IMR-90 (cell line): ENCODE data around the gene ISLR2. TPM values are rescaled to one million over a fixed set of nuclear protein-coding genes. Genes with fewer than 3 reads are reported as not detected.

Experiments used
- ATAC-seq: fragments of 200-7000 bp; cut with Tn5 transposase; 2 replicates; pipeline ENCODE4 v1.9.1; 2020; ENCODE audit warnings: low read depth, mild to moderate bottlenecking, moderate library complexity
- Bru-seq: library from RNA; stranded (reverse); fragments of 400-500 nt; gene quantifications from one replicate; lab custom pipeline; 2021; lab: Mats Ljungman, UMichigan
- BruChase-seq, 2 experiments: library from RNA; stranded (reverse); fragments of 400-500 nt; gene quantifications; one replicate each; lab custom pipeline; 2021; lab: Mats Ljungman, UMichigan
- BruUV-seq: library from RNA; stranded (reverse); fragments of 400-500 nt; replicated peaks from 2 replicates; lab custom pipeline; 2021; lab: Mats Ljungman, UMichigan
- CTCF ChIA-PET: fragments of 300-600 bp; formaldehyde crosslinking; extraction: SDS; loops from one replicate; lab custom pipeline; 2021; ENCODE audit warnings: antibody characterized with exemption; lab: Yijun Ruan, JAX
- POLR2A ChIA-PET: fragments of 300-600 bp; sonication (Branson Sonifier 250); formaldehyde crosslinking; loops from one replicate; lab custom pipeline; 2022; ENCODE audit warnings: antibody characterized with exemption; ENCODE audit not compliant: unreplicated experiment; lab: Charles Lee
- DNase-seq: peaks from one replicate; pipeline ENCODE4 v3.0.0; 2013
- H2AFZ ChIP-seq: replicated peaks from 2 replicates; pipeline ENCODE3; 2013; ENCODE audit warnings: low read length, mild to moderate bottlenecking; ENCODE audit not compliant: poor library complexity
- H2AK5ac ChIP-seq: 2 replicates; pipeline ENCODE4 v1.6.1; 2013; ENCODE audit warnings: low read depth, low read length, inconsistent platforms
- H2AK9ac ChIP-seq: replicated peaks from 2 replicates; pipeline ENCODE3; 2013; ENCODE audit warnings: mild to moderate bottlenecking, low read depth, low read length, moderate library complexity; ENCODE audit not compliant: poor library complexity
- H2BK120ac ChIP-seq: 2 replicates; pipeline ENCODE4 v1.6.1; 2013; ENCODE audit warnings: low read depth, low read length, inconsistent platforms
- H2BK15ac ChIP-seq: 3 replicates; pipeline ENCODE4 v1.6.1; 2013; ENCODE audit warnings: low read depth, low read length, inconsistent platforms
- H2BK20ac ChIP-seq: 2 replicates; pipeline ENCODE4 v1.6.1; 2013; ENCODE audit warnings: low read depth, mild to moderate bottlenecking, inconsistent platforms, low read length, moderate library complexity
- H2BK5ac ChIP-seq: 2 replicates; pipeline ENCODE4 v1.6.1; 2013; ENCODE audit warnings: mild to moderate bottlenecking, low read depth, low read length, inconsistent platforms; ENCODE audit not compliant: poor library complexity, severe bottlenecking
- H3K14ac ChIP-seq: replicated peaks from 2 replicates; pipeline ENCODE4 v1.6.1; 2013; ENCODE audit warnings: low read depth, low read length, inconsistent platforms
- H3K18ac ChIP-seq: 2 replicates; pipeline ENCODE4 v1.6.1; 2013; ENCODE audit warnings: low read depth, low read length, control low read depth
- H3K23ac ChIP-seq: 2 replicates; pipeline ENCODE4 v1.6.1; 2013; ENCODE audit warnings: low read depth, low read length, inconsistent platforms
- H3K27ac ChIP-seq: 2 replicates; pipeline ENCODE4 v1.5.1; 2013; ENCODE audit warnings: mild to moderate bottlenecking, control low read depth, low read length; ENCODE audit not compliant: insufficient read depth
- H3K27me3 ChIP-seq: 2 replicates; pipeline ENCODE4 v1.6.1; 2013; ENCODE audit warnings: low read length; ENCODE audit not compliant: control insufficient read depth, insufficient read depth
- H3K36me3 ChIP-seq: 2 replicates; pipeline ENCODE4 v1.6.1; 2013; ENCODE audit warnings: low read length, mixed read lengths; ENCODE audit not compliant: control insufficient read depth, insufficient read depth
- H3K4ac ChIP-seq: 2 replicates; pipeline ENCODE4 v1.6.1; 2013; ENCODE audit warnings: low read depth, low read length, inconsistent platforms
- H3K4me1 ChIP-seq: 2 replicates; pipeline ENCODE4 v1.6.1; 2013; ENCODE audit warnings: low read length, mixed read lengths; ENCODE audit not compliant: control insufficient read depth, insufficient read depth
- H3K4me2 ChIP-seq: 2 replicates; pipeline ENCODE4 v1.6.1; 2013; ENCODE audit warnings: low read depth, mild to moderate bottlenecking, control low read depth, low read length, moderate library complexity
- H3K4me3 ChIP-seq: 2 replicates; pipeline ENCODE4 v1.5.1; 2013; ENCODE audit warnings: low read depth, mild to moderate bottlenecking, control low read depth, low read length, moderate library complexity; ENCODE audit not compliant: insufficient read depth
- H3K56ac ChIP-seq: 2 replicates; pipeline ENCODE4 v1.6.1; 2013; ENCODE audit warnings: low read length, inconsistent platforms; ENCODE audit not compliant: insufficient read depth; ENCODE audit errors: extremely low read depth
- H3K79me1 ChIP-seq, 2 experiments: 2 replicates each; pipeline ENCODE4 v1.6.1; 2013; ENCODE audit warnings: low read length in 2 of 2, inconsistent platforms in 1 of 2, low read depth in 1 of 2
- H3K9ac ChIP-seq: 2 replicates; pipeline ENCODE4 v1.6.1; 2013; ENCODE audit warnings: low read depth, low read length, control low read depth
- H3K9me1 ChIP-seq: 2 replicates; pipeline ENCODE4 v1.6.1; 2013; ENCODE audit warnings: low read length, inconsistent platforms; ENCODE audit not compliant: insufficient read depth
- H3K9me3 ChIP-seq: 2 replicates; pipeline ENCODE4 v1.6.1; 2013; ENCODE audit warnings: low read length; ENCODE audit not compliant: control insufficient read depth, insufficient read depth
- H4K20me1 ChIP-seq: 2 replicates; pipeline ENCODE4 v1.6.1; 2013; ENCODE audit warnings: low read length, inconsistent platforms; ENCODE audit not compliant: insufficient read depth
- H4K5ac ChIP-seq: 2 replicates; pipeline ENCODE4 v1.6.1; 2013; ENCODE audit warnings: mild to moderate bottlenecking, low read depth, low read length, control low read depth
- H4K8ac ChIP-seq, 2 experiments: 2 replicates each; pipeline ENCODE4 v1.6.1; 2013; ENCODE audit warnings: low read depth in 2 of 2, low read length in 2 of 2, control low read depth in 1 of 2, inconsistent platforms in 1 of 2
- H4K91ac ChIP-seq: 2 replicates; pipeline ENCODE4 v1.6.1; 2013; ENCODE audit warnings: low read depth, low read length, inconsistent platforms; ENCODE audit not compliant: insufficient read depth
- CEBPB ChIP-seq: IDR thresholded peaks from 2 replicates; pipeline ENCODE4 v1.6.1; 2012; ENCODE audit warnings: low read depth, low read length, improper control_type of control experiment
- FOS ChIP-seq: fragments of 150-350 bp; IDR thresholded peaks from 2 replicates; pipeline ENCODE4 v1.6.1; 2016; ENCODE audit warnings: low read depth, low read length
- MAFK ChIP-seq: IDR thresholded peaks from 2 replicates; pipeline ENCODE4 v1.6.1; 2012; ENCODE audit warnings: low read depth, low read length, improper control_type of control experiment
- MXI1 ChIP-seq: IDR thresholded peaks from 2 replicates; pipeline ENCODE4 v1.6.1; 2012; ENCODE audit warnings: low read depth, mild to moderate bottlenecking, low read length, moderate library complexity, borderline replicate concordance
- NFE2L2 ChIP-seq: fragments of 150-350 bp; IDR thresholded peaks from 2 replicates; pipeline ENCODE4 v1.6.1; 2016; ENCODE audit warnings: low read depth, mild to moderate bottlenecking, low read length
- RAD21 ChIP-seq: IDR thresholded peaks from 2 replicates; pipeline ENCODE4 v1.6.1; 2012; ENCODE audit warnings: low read length, improper control_type of control experiment
- SMC3 ChIP-seq: fragments of 150-350 bp; IDR thresholded peaks from 2 replicates; pipeline ENCODE4 v1.6.1; 2016; ENCODE audit warnings: low read depth, mild to moderate bottlenecking, antibody characterized with exemption, low read length, moderate library complexity
- WGBS, 2 experiments: methylation state at CpG; one replicate each; pipeline versions ENCODE4 v1.1.5 to v1.1.7; 2013; ENCODE audit warnings: missing lambda C conversion rate in 2 of 2; ENCODE audit not compliant: insufficient read length in 1 of 2; ENCODE audit errors: extremely low coverage in 2 of 2; 5-methylcytosine and 5-hydroxymethylcytosine counted together
- dilution Hi-C: fragments of 300-500 bp; cut with HindIII; formaldehyde crosslinking; loops from one replicate; pipeline ENCODE4 v1.14.3; 2018; ENCODE audit warnings: low sequenced_read_pairs; ENCODE audit not compliant: unreplicated experiment
- in situ Hi-C: fragments of 300-500 bp; cut with MboI; formaldehyde crosslinking; loops from 3 replicates; pipeline ENCODE4 v1.14.3; 2019; ENCODE audit warnings: low sequenced_read_pairs, inconsistent platforms, mixed read lengths
- intact Hi-C: fragments of 100-400 bp; cut with micrococcal nuclease; formaldehyde crosslinking; loops from 2 replicates; pipeline ENCODE4 v1.10.0; 2022
- long read RNA-seq: library from polyadenylated mRNA; unstranded; transcript quantifications from one replicate; pipeline ENCODE4 v2.0.0, GENCODE V29; 2021; ENCODE audit not compliant: unreplicated experiment
- polyA plus RNA-seq, 3 experiments: library from polyadenylated mRNA; depleted of rRNA; stranded (reverse); fragments of >200 nt; gene quantifications; 2 replicates each; pipeline ENCODE4 v1.2.3, GENCODE V29; 2012; ENCODE audit warnings: low replicate concordance in 1 of 3
- total RNA-seq: library from RNA; depleted of rRNA; stranded (reverse); fragments of >200 nt; gene quantifications from 2 replicates; pipeline ENCODE4 v1.2.3, GENCODE V29; 2012; rRNA removed

ISLR2 gene, protein sequence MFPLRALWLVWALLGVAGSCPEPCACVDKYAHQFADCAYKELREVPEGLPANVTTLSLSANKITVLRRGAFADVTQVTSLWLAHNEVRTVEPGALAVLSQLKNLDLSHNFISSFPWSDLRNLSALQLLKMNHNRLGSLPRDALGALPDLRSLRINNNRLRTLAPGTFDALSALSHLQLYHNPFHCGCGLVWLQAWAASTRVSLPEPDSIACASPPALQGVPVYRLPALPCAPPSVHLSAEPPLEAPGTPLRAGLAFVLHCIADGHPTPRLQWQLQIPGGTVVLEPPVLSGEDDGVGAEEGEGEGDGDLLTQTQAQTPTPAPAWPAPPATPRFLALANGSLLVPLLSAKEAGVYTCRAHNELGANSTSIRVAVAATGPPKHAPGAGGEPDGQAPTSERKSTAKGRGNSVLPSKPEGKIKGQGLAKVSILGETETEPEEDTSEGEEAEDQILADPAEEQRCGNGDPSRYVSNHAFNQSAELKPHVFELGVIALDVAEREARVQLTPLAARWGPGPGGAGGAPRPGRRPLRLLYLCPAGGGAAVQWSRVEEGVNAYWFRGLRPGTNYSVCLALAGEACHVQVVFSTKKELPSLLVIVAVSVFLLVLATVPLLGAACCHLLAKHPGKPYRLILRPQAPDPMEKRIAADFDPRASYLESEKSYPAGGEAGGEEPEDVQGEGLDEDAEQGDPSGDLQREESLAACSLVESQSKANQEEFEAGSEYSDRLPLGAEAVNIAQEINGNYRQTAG
- total RNA-seq (not detected in 2 replicates), polyA plus RNA-seq (2012; rRNA removed) (not detected in 2 replicates), Bru-seq, nascent RNA (not detected), BruChase-seq, experiment 1, labeled RNA remaining after a 6-hour chase (not detected), BruChase-seq, experiment 2, labeled RNA remaining after a 2-hour chase (not detected)
- not detected in 2 replicates for polyA plus RNA-seq (2012; cell fraction: cytosol; rRNA removed)
- not detected in 2 replicates for polyA plus RNA-seq (2012; cell fraction: nucleus; rRNA removed; ENCODE audit: low replicate concordance)
- long read RNA-seq = 0 reads

DNA sequence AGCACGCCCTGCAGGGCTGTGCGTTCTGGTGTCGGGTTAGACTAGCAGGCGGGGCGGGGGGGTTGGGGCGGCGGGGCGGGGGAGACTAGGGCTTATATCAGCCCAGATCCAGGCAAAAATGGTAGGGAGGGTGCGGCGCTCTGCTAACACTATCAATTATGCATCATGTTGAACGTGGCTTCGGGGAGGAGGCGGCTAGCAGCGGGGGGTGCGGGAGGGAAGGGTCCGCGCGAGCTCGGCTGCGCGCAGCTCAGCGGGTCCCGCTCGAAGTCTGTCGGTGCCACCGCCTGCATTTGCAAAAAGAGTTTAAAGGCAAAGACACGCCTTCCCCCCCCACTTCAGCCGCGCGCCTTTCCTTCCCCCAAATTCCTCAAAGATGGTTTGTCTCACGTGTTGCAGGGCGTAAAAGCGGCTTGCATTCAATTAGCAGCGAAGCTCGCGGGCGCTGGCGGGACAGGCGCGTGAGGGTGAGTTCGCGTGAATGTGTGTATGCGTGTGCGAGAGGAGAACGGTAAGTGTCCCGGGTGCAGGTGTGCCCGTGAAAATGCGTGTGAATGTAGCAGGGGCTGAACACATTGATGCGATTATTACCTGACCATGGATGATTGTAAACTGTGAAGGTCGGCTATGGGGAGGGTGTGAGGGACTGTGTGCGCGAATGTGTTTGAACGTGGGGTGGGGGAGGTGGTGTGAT, at the start of gene ISLR2:
TSS of gene ISLR2 (plus strand) at position 432 of the 694 bp plus-strand sequence. CDS start 2,169 bp downstream, outside the sequence.
- Histone ChIP-seq H3K79me1 (no peaks in the 10 kb centered on the region), H3K56ac (no peak within 1 kb of the TSS), H3K14ac (no peak within 1 kb of the TSS), H3K36me3 (no peaks in the 10 kb centered on the region), H4K20me1 (peaks cover 19% of the 10 kb centered on the region; the same call in 1 of the 2 replicates), H4K8ac (no peak within 1 kb of the TSS), H2BK20ac (no peak within 1 kb of the TSS), H3K4me3 (no peak within 1 kb of the TSS), H2AK9ac (no peak within 1 kb of the TSS), H3K9me1 (0 out of 2 replicates have a peak, but pooled peaks cover 2% of the 10 kb centered on the region), H3K27me3 (peaks cover 90% of the 10 kb centered on the region), H3K4me2 (no peak within 1 kb of the TSS), H3K4ac (no peak within 1 kb of the TSS), H2AK5ac (no peak within 1 kb of the TSS), H3K4me1 (no peaks in the 10 kb centered on the region; the same call in 1 of the 2 replicates), H2BK15ac (no peak within 1 kb of the TSS), H3K27ac (no peak within 1 kb of the TSS), H2AFZ (peak within 1 kb of the TSS; percentile 28), H2BK5ac (no peak within 1 kb of the TSS), H3K9ac (no peak within 1 kb of the TSS), H4K91ac (no peak within 1 kb of the TSS), H4K5ac (no peak within 1 kb of the TSS), H3K23ac (no peak within 1 kb of the TSS), H3K18ac (no peak within 1 kb of the TSS), H2BK120ac (no peak within 1 kb of the TSS), H3K9me3 (peaks cover 8% of the 10 kb centered on the region)
- no peak for ATAC-seq
- no peak for DNase-seq
- in situ Hi-C loops (loop anchor here (5.0 kb wide), 1 partner anchor 153 kb away; no protein-coding TSS in a partner anchor), intact Hi-C loops (no loop called here), dilution Hi-C loops (no loop called here)
- WGBS, 2 experiments = 1% methylated on average over 11 of the region's 53 CpGs; no CpG with 5 or more reads in 1 of the 2 experiments
- no peak for TF ChIP-seq MAFK
- TF ChIP-seq SMC3 = no peak
- TF ChIP-seq CEBPB = no peak
- no peak for TF ChIP-seq NFE2L2
- no peak for TF ChIP-seq RAD21
- no peak for TF ChIP-seq MXI1
- no peak for TF ChIP-seq FOS
- POLR2A ChIA-PET = no interaction called here
- CTCF ChIA-PET = interaction anchor here (1.7 kb wide), 1 partner anchor 178 kb away, joined by 6 read pairs; no protein-coding TSS in a partner anchor
- BruUV-seq = no TSS peak
